Fibroblast of skin of left biceps (primary cell): Measurements from ENCODE around the gene SLC37A1.
"Not testable (repeated sequence)": the region's sequence is repeated elsewhere in the genome, so short reads cannot be mapped to it uniquely, and the experiment has no call there.

Source experiments
- DNase-seq, 2 experiments: peaks; one replicate each; pipeline ENCODE4 v3.0.0-alpha.2; 2013; ENCODE audit warnings: low read depth in 2 of 2

The SLC37A1 gene

DNA sequence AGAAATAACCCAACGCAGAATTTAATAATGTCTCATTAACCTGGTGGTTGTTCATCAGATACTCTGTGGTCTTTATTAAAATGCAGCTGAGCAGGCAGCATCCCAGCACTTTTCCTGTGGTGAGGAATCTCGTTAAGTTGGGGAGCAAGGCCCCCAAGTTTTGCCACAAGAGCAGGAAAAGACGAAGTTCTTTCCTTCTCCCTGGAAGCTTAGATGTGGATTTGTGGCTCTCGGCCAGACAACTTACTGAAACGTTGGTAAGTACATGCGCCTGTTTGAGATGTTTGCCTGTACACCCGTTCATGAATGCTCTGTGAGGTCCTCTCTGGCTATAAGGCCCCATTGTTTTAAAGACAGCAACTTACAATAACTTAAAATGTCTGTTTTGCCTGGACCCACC is 105.5 kb downstream of the SLC37A1 start:
- no peak for DNase-seq

GRCh38 chr21:42619841-42620240 is 106.2 kb downstream of the SLC37A1 start:
- no peak for DNase-seq

- no peak for DNase-seq
Measured at GRCh38 chr21:42621166-42621818, 107.6 kb downstream of the SLC37A1 start.

DNA sequence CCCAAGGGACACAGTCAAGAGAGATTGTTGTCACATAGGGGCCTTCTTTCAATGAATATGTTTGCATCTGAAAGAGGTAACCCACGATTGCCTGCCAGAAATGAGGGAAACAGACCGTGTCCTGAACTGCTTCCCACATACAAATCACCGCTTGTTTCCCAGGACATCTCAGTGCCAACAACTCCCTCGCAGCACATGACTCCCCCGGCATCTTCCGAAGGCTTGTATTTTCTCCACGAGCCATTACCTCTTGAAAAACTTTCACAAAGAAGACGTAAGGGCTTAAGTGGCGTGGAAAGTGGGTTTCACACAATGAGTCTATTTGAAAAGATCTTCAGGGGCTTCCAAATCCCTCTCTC is 108.1 kb downstream of the SLC37A1 start:
- no peak for DNase-seq

- DNase-seq: no peak
Measured at GRCh38 chr21:42622284-42622683, 108.6 kb downstream of the SLC37A1 start.

DNA sequence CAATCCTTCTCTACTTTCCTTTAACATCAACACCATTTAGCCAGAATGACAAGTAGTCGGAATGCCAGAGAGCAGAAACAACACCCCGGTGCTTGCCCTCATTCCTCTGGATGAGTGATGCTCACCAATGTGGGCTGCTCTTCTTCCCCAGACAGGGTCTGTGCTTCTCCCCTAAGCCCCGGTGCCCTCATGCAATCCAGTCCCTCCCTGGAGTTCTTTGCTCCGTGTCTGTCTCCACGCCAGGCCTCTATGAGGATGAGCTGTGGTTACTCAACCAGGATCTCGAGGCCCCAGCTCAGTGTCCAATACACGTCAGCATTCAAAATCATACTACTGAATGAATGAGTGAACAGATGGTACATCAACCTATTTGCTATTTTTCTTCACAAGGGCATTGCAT is 110.0 kb downstream of the SLC37A1 start:
- no peak for DNase-seq

GRCh38 chr21:42624095-42624790 is 110.6 kb downstream of the SLC37A1 start:
- no peak for DNase-seq

- no peak for DNase-seq
Measured at GRCh38 chr21:42624936-42625335, 111.3 kb downstream of the SLC37A1 start.

GRCh38 chr21:42626171-42626570 is 112.5 kb downstream of the SLC37A1 start:
- no peak for DNase-seq

DNA sequence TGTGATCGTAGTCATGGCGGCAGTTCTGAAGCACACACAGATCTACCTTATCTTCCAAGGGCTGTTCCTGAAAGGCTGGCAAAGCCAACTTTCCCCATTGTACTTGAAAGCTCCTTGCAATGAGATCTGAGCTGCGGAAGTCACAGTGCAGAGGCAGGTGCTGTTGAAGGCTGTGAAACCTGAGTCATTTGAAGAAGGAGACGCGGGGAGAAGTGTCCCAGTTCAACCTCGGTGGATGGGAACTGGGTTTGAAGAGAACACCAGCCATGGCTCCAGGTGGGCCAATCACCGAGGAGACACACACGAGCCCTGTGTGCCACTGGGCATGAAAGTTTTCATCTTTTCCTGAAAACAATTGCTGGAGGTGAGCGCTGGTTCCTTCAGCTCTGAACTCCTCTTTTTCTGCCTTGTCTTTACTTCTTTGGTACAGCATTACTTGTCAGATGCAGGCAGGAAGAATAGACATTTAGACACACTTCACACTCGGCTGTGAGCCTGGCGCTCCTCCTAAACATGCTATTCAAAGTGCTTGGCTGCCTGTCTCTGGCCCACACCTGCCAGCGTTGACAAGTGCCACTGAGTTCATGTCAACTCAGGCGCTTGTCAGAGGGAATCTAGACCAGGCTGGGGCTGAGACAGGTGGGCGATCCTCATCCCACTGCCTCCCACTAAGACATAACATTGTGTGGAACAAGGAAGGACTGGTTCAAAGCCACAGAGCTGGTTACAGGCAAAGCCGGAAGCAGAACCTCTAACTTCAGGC is 114.1 kb downstream of the SLC37A1 start:
- no peak for DNase-seq

- DNase-seq: not testable (repeated sequence)
Measured at GRCh38 chr21:42628466-42629061, 114.9 kb downstream of the SLC37A1 start.

- DNase-seq: no peak
Measured at GRCh38 chr21:42629933-42630589, 116.4 kb downstream of the SLC37A1 start.

DNA sequence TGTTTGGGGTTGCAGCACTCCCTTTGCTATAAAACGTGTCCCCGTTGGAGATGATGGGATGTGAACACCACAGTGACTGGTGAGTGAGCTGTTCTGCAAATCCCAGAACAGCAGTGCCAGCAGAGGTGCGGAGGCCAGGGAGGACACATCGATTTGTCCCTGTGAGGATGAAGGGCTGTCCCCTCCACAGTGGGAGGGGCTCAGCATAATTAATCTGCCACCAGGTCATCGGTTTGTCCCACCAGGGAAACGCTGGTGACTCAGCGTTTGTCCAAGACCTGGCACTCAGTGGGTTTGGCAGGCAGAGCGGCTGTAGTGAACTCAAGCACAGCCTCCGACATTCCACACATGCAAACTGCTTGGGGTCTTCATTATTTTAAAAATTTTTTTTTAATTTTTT is 117.0 kb downstream of the SLC37A1 start:
- DNase-seq: no peak
